H9 (cell line): ENCODE data around the gene GGA1. TPM values are rescaled to one million over a fixed set of nuclear protein-coding genes. Genes with fewer than 3 reads are reported as not detected.

Experiments
- DNase-seq: peaks from one replicate; pipeline ENCODE4 v3.0.0-alpha.2; 2017
- H2AFZ ChIP-seq: one replicate; pipeline ENCODE4 v1.6.1; 2013; ENCODE audit warnings: mild to moderate bottlenecking, low read length, control low read depth, moderate library complexity
- H2AK5ac ChIP-seq: 2 replicates; pipeline ENCODE4 v1.6.1; 2013; ENCODE audit warnings: low read length, control low read depth, mixed read lengths; ENCODE audit not compliant: insufficient read length
- H2BK120ac ChIP-seq: one replicate; pipeline ENCODE4 v1.6.1; 2013; ENCODE audit warnings: low read depth, mild to moderate bottlenecking, low read length, control low read depth, inconsistent platforms; ENCODE audit not compliant: poor library complexity, severe bottlenecking
- H2BK12ac ChIP-seq: 2 replicates; pipeline ENCODE4 v1.6.1; 2013; ENCODE audit warnings: low read length, control low read depth, mixed read lengths, low read depth; ENCODE audit not compliant: insufficient read length
- H2BK15ac ChIP-seq: 2 replicates; pipeline ENCODE4 v1.6.1; 2013; ENCODE audit warnings: low read depth, low read length, control low read depth
- H2BK20ac ChIP-seq: one replicate; pipeline ENCODE4 v1.6.1; 2013; ENCODE audit warnings: low read depth, mild to moderate bottlenecking, low read length, control low read depth, inconsistent platforms; ENCODE audit not compliant: poor library complexity, severe bottlenecking
- H2BK5ac ChIP-seq: 2 replicates; pipeline ENCODE4 v1.6.1; 2013; ENCODE audit warnings: low read length, control low read depth, mixed read lengths; ENCODE audit not compliant: insufficient read length
- H3K14ac ChIP-seq: 2 replicates; pipeline ENCODE4 v1.6.1; 2013; ENCODE audit warnings: low read length, control low read depth; ENCODE audit not compliant: insufficient read depth
- H3K18ac ChIP-seq: 2 replicates; pipeline ENCODE4 v1.6.1; 2013; ENCODE audit warnings: low read depth, mild to moderate bottlenecking, mixed read lengths, low read length, control low read depth; ENCODE audit not compliant: insufficient read length
- H3K23ac ChIP-seq: 2 replicates; pipeline ENCODE4 v1.6.1; 2013; ENCODE audit warnings: low read length, control low read depth, mixed read lengths, low read depth; ENCODE audit not compliant: insufficient read length
- H3K23me2 ChIP-seq: 2 replicates; pipeline ENCODE4 v1.6.1; 2013; ENCODE audit warnings: low read depth, mild to moderate bottlenecking, mixed read lengths, low read length, control low read depth; ENCODE audit not compliant: insufficient read length, poor library complexity, severe bottlenecking
- H3K27ac ChIP-seq: 2 replicates; pipeline ENCODE4 v1.5.1; 2013; ENCODE audit warnings: low read length, control low read depth, mixed read lengths, low read depth; ENCODE audit not compliant: insufficient read length
- H3K27me3 ChIP-seq: 2 replicates; pipeline ENCODE4 v1.6.1; 2013; ENCODE audit warnings: low read length, control low read depth, inconsistent platforms; ENCODE audit not compliant: insufficient read depth
- H3K4ac ChIP-seq: 2 replicates; pipeline ENCODE4 v1.6.1; 2013; ENCODE audit warnings: low read depth, mild to moderate bottlenecking, control low read depth, inconsistent platforms, low read length, moderate library complexity
- H3K4me1 ChIP-seq: 2 replicates; pipeline ENCODE4 v1.6.1; 2013; ENCODE audit warnings: low read length, control low read depth, inconsistent platforms; ENCODE audit not compliant: insufficient read depth
- H3K4me2 ChIP-seq: 2 replicates; pipeline ENCODE4 v1.6.1; 2013; ENCODE audit warnings: low read length, control low read depth, mixed read lengths; ENCODE audit not compliant: insufficient read length, insufficient read depth
- H3K56ac ChIP-seq: 2 replicates; pipeline ENCODE4 v1.6.1; 2013; ENCODE audit warnings: low read depth, mild to moderate bottlenecking, mixed read lengths, low read length, control low read depth; ENCODE audit not compliant: insufficient read length
- H3K79me1 ChIP-seq: 2 replicates; pipeline ENCODE4 v1.6.1; 2013; ENCODE audit warnings: low read depth, mild to moderate bottlenecking, moderate library complexity, low read length, control low read depth, inconsistent platforms; ENCODE audit not compliant: insufficient read depth, poor library complexity, severe bottlenecking
- H3K79me2 ChIP-seq: 2 replicates; pipeline ENCODE4 v1.6.1; 2013; ENCODE audit warnings: low read length, control low read depth, inconsistent platforms; ENCODE audit not compliant: insufficient read depth
- H3K9ac ChIP-seq: 2 replicates; pipeline ENCODE4 v1.6.1; 2013; ENCODE audit warnings: low read length, control low read depth, mixed read lengths; ENCODE audit not compliant: insufficient read length; ENCODE audit errors: extremely low read depth
- H3K9me3 ChIP-seq: one replicate; pipeline ENCODE4 v1.6.1; 2013; ENCODE audit warnings: low read depth, low read length, inconsistent platforms; ENCODE audit not compliant: control insufficient read depth
- H3T11ph ChIP-seq: one replicate; pipeline ENCODE4 v1.6.1; 2013; ENCODE audit warnings: mild to moderate bottlenecking, low read length, control low read depth, inconsistent platforms
- H4K20me1 ChIP-seq: one replicate; pipeline ENCODE4 v1.6.1; 2013; ENCODE audit not compliant: control insufficient read depth, insufficient read length, insufficient read depth
- H4K5ac ChIP-seq: 2 replicates; pipeline ENCODE4 v1.6.1; 2013; ENCODE audit warnings: low read depth, mild to moderate bottlenecking, mixed read lengths, low read length, control low read depth; ENCODE audit not compliant: insufficient read length
- H4K8ac ChIP-seq: replicated peaks from 2 replicates; pipeline ENCODE4 v1.6.1; 2013; ENCODE audit warnings: low read length, control low read depth, mixed read lengths, low read depth; ENCODE audit not compliant: insufficient read length
- H4K91ac ChIP-seq: 2 replicates; pipeline ENCODE4 v1.6.1; 2013; ENCODE audit warnings: low read depth, mild to moderate bottlenecking, moderate library complexity, mixed read lengths, low read length, control low read depth; ENCODE audit not compliant: insufficient read length
- H3K27ac Mint-ChIP-seq, 3 experiments: 2 replicates in 2 of 3; 3 replicates in 1 of 3; pipeline ENCODE4 v1.8.0; 2020 to 2021; ENCODE audit warnings: mixed read lengths in 3 of 3, mild to moderate bottlenecking in 1 of 3, moderate library complexity in 1 of 3
- H3K27me3 Mint-ChIP-seq: 2 replicates; pipeline ENCODE4 v1.8.0; 2021; ENCODE audit warnings: low read depth, mild to moderate bottlenecking, moderate library complexity, mixed read lengths
- H3K36me3 Mint-ChIP-seq, 3 experiments: 2 replicates in 2 of 3; 3 replicates in 1 of 3; pipeline ENCODE4 v1.8.0; 2020 to 2021; ENCODE audit warnings: low read depth in 3 of 3, mixed read lengths in 3 of 3; ENCODE audit not compliant: insufficient read depth in 1 of 3
- H3K4me1 Mint-ChIP-seq, 2 experiments: 2 replicates each; pipeline ENCODE4 v1.8.0; 2020; ENCODE audit warnings: mixed read lengths in 2 of 2
- H3K4me3 Mint-ChIP-seq, 2 experiments: 2 replicates in 1 of 2; 3 replicates in 1 of 2; pipeline ENCODE4 v1.8.0; 2020 to 2021; ENCODE audit warnings: mild to moderate bottlenecking in 2 of 2, mixed read lengths in 2 of 2, moderate library complexity in 1 of 2
- H3K9me3 Mint-ChIP-seq, 2 experiments: 2 replicates in 1 of 2; 3 replicates in 1 of 2; pipeline ENCODE4 v1.8.0; 2020; ENCODE audit warnings: mild to moderate bottlenecking in 2 of 2, mixed read lengths in 2 of 2, moderate library complexity in 1 of 2
- CTCF ChIP-seq: fragments of 200-600 bp; sonication (generic); conservative IDR thresholded peaks from 3 replicates; pipeline ENCODE4 v1.8.0; 2021; ENCODE audit warnings: antibody characterized with exemption, mild to moderate bottlenecking
- WGBS: extraction: QIAGEN DNeasy Blood & Tissue Kit; methylation state at CpG from one replicate; pipeline ENCODE4 v1.1.7; 2013; ENCODE audit warnings: missing lambda C conversion rate, low lambda C conversion rate, mixed read lengths; ENCODE audit not compliant: insufficient read length; ENCODE audit errors: extremely low coverage; 5-methylcytosine and 5-hydroxymethylcytosine counted together
- total RNA-seq: library from RNA; stranded (reverse); gene quantifications from 2 replicates; pipeline ENCODE4 v1.2.1, GENCODE V29; 2021

The GGA1 gene
- total RNA-seq, 1 experiment from 2014 or later, result 61.7 TPM

- Histone ChIP-seq H3K9me3 (no peaks in the 10 kb centered on the region), H3K4ac (no peak overlapping the region), H4K91ac (no peak overlapping the region), H2BK120ac (no peak overlapping the region), H2BK5ac (no peak overlapping the region), H3K4me1 (peaks cover 2% of the 10 kb centered on the region; the same call in 1 of the 2 replicates), H2AFZ (no peak overlapping the region), H3K9ac (no peak overlapping the region), H4K8ac (no peak overlapping the region), H3K79me1 (no peaks in the 10 kb centered on the region), H3T11ph (no peak overlapping the region), H4K20me1 (no peaks in the 10 kb centered on the region), H2AK5ac (no peak overlapping the region), H3K56ac (no peak overlapping the region), H3K27ac (no peak overlapping the region), H2BK15ac (no peak overlapping the region), H4K5ac (no peak overlapping the region), H3K4me2 (no peak overlapping the region), H2BK20ac (no peak overlapping the region), H3K14ac (no peak overlapping the region), H3K27me3 (no peaks in the 10 kb centered on the region), H3K23me2 (no peaks in the 10 kb centered on the region), H2BK12ac (no peak overlapping the region), H3K18ac (no peak overlapping the region), H3K79me2 (no peaks in the 10 kb centered on the region), H3K23ac (no peak overlapping the region)
- H3K9me3 Mint-ChIP-seq, result no peaks in the 10 kb centered on the region; a peak in 1 of 5 replicates
- no peak overlapping the region for H3K27ac Mint-ChIP-seq
- H3K4me3 Mint-ChIP-seq, result no peak overlapping the region
- TF ChIP-seq CTCF, result no peak
- WGBS, result no CpG with 5 or more reads among the region's 11 CpGs
- peaks cover 3 to 25% (median 21%) of the 10 kb centered on the region in 3 experiments; a peak in 6 of 7 replicates for H3K36me3 Mint-ChIP-seq
- no peaks in the 10 kb centered on the region; the same call in 1 of the 2 replicates for H3K27me3 Mint-ChIP-seq
- H3K4me1 Mint-ChIP-seq, result peaks cover 2 to 5% of the 10 kb centered on the region in 2 experiments
- no peak for DNase-seq
Observed at GRCh38 chr22:37626144-37626543, 17.5 kb downstream of the GGA1 start.
